SU-DHL-6 (cell line): ENCODE results near the gene FMN1.

Experiments
- CTCF ChIP-seq: fragments of 200-600 bp; sonication (generic); IDR thresholded peaks from one replicate; pipeline ENCODE4 v1.5.1; 2017; ENCODE audit warnings: antibody characterized with exemption, mild to moderate bottlenecking, low read length, moderate library complexity; ENCODE audit not compliant: insufficient read depth, poor library complexity, severe bottlenecking
- EZH2phosphoT487 ChIP-seq: fragments of 200-600 bp; sonication (generic), shearing (Covaris generic); conservative IDR thresholded peaks from 2 replicates; pipeline ENCODE4 v1.6.1; 2018; ENCODE audit warnings: mild to moderate bottlenecking, antibody characterized with exemption, low read length, moderate library complexity, mixed read lengths

DNA sequence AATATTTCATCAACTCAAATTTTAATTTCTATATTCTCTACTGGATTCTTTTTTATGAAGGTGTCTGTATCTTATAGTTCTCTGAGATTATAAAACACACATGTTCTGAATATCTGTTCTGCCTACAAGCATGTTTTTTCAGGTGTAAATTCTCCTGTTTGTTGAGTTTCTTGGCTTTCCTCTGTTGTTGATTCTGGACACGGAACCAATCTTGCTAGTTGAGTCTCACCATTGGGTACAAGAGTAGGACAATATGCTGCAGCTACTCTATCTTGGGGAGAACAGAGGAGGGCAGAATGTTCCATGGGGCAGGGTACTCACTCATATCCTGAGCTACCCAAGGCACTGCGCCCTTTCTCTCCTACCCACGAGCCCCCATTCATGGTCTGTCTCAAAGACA lies 371.8 kb downstream of the FMN1 start:
- TF ChIP-seq CTCF (no peak), EZH2phosphoT487 (no peak)
